ENCODE data around the gene DNAJC7.
"Not testable (repeated sequence)": the region's sequence is repeated elsewhere in the genome, so short reads cannot be mapped to it uniquely, and the experiment has no call there.

Gene DNAJC7

DNA sequence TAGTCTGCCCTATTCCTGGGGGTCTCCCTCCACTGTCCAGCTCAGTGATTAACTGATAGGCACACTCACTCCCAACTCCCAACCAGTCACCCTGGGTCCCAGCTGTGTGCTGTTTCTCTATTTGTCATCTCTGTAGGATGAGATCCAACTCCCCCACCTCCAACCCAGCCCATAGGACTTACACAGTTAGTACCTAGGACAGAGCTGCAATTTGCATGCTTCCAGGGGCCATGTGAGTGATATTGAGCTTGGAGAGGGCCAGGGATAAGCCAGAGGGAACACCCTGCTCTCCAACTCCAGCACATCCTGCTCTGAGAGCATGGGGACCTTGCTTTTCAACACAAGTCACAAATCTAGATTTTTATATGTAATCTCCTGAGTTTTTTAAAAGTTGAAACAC, 24.4 kb upstream of the DNAJC7 start:
- no peak for DNase-seq (ENCODE audit: low read depth in 3 of 3)

DNA sequence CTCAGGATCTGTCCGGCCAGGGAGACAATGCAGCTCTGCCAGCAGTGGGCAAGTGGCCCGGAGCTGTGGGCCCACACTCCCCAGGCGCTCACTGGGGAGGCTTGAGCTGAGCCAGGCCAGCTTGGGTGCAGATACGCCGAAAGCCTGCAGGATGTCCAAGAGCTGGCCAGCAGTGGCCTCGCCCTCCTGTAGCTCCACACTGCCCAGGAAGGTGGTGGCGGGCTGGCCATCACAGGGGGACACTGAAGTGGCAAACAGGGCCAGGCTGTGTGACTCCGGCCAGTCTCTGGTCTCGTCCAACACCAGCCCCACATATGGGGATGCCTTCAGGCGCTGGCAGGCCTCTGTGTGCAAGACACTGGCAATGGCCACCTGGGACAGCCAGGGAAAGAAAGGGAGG, 23.6 kb upstream of the DNAJC7 start:
- DNase-seq (ENCODE audit: low read depth in 3 of 3), result no peak

DNA sequence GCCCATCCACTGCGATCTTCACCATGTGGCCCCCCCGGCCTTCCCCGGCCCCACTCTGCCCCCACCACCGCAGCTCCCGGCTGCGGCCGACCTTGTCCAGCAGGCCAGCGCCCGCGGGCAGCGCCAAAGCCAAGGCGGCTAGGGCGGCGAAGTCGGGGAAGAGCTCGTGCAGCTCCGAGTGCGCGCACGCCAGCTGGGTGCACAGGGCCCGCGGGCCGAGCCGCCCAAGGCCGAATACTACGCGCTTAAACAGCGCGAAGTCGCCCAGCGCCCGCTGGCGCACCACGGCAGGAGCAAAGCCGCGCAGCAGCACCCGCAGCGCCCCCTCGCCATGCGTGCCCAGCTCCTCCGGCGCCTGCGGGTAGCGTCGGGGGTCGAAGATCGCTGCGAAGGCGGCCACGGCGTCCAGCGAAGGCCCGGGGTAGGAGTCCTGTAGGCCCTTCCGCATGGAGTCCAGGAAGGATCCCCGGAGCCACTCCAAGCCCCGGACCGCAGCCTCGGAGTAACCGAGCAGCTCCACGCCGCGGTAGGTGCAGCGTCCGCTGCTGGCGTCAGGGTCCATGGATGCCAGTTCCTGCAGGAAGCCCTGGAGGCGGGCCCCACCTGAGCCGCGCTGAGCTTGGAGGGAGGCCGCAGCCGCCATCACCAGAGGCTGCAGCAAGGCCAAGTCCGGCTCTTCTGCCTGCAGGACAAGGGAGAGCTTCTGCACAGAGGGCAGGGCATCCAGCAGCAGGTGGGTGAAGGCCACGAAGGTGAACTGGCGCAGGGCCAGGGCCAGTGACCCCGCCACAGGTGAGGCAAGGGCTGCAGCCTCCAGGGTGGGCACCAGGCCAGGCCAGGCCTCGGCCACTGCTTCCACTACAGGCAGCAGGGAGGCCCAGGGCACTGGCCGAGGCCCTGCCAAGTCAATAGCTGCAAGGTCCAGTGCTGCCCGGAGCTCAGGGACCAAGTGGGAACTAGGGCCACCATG, 22.8 kb upstream of the DNAJC7 start:
- no peak for DNase-seq (ENCODE audit: low read depth in 3 of 3)

DNA sequence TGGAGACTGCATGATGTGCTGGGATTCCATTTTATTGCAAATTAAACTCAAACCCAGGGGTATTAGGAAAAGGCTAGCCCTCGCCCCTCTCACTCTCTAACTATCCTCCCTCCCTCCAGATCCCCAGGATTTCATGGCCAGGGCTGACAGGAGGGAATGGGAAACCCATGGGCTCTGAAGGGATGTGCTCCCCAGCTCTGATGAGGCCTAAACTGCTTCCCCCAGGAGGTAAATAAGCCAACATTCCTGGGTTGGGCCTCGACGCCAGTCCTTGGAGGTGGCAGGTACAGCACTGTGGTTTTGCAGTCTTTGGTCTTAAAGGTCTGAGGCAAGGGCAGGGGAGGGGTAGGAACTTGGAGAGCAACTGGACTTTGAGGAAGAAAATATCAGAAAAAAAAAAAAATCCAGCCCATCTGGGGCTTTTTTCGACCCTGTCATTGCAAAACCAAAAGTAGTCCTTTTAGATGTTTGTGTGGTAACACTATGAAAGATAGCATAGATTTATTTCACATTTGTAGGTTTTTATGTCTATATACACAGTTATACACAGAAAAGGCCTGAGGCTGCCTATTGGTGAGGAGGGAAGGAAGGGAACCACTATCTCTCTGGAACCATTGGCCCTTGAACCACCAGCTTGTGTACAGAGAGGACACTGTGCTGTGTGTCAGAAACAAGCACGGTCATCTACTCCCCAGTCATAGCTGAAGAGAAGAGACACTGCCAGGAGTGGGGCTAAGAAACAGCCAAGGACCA, 21.2 kb upstream of the DNAJC7 start:
- DNase-seq (ENCODE audit: low read depth in 3 of 3), result no peak

DNA sequence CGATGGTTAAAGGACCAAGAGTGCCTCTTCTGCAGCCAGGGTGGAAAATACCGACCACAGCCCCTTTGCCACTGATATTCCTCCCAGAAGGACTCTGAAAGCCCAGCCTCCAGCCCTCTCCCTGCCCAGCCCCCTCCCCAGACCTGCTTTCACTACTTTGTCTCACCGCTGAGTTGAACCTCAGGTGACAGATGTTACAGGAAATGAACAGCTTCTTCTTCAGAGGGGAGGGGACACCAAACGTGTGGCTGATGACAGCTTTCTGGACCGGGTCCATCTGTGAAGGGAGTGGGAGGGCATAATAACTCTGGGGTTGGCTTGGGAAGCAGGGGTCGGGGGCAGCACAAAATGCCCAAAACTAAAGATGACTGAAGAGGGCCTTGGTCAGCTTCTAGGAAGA, 16.8 kb upstream of the DNAJC7 start:
- no peak for DNase-seq (ENCODE audit: low read depth in 3 of 3)

DNA sequence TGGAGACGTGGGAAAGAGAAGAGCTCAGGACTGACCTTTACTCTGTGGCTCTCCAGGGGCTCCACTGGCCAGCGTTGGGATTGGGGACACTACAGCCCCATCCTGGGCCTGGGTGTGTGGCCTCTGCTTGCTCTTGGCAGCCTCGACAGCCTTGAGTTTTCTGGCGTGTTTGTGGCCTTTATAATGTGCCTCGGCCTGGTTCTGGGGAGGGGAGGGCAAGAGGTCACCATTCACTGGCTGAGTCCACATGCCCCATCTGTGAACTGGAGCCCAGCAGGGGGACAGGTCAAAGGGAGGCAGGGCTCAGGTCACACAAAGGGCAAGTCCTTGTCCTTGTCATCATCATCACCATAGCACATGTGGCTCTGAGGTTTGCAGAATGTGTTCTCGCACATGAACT, 14.3 kb upstream of the DNAJC7 start:
- DNase-seq (ENCODE audit: low read depth in 3 of 3), result no peak

DNA sequence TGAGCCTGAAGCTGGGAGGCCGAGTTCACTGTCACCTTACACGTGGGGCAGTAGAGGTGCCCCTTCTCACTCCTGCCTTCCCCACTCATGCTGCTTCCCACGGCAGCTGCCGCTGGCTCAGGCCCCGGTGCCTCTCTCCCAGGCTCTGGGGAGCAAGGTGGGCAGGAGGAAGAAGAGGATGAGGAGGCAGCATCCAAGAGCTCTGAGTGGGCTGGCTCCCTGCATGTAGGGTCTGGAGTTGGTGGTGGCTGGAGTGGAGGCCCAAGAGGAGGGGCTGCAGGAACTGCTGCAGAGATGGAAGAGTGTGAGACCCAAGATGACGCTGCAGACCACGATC, 11.5 kb upstream of the DNAJC7 start:
- DNase-seq (ENCODE audit: low read depth in 3 of 3), result no peak

DNA sequence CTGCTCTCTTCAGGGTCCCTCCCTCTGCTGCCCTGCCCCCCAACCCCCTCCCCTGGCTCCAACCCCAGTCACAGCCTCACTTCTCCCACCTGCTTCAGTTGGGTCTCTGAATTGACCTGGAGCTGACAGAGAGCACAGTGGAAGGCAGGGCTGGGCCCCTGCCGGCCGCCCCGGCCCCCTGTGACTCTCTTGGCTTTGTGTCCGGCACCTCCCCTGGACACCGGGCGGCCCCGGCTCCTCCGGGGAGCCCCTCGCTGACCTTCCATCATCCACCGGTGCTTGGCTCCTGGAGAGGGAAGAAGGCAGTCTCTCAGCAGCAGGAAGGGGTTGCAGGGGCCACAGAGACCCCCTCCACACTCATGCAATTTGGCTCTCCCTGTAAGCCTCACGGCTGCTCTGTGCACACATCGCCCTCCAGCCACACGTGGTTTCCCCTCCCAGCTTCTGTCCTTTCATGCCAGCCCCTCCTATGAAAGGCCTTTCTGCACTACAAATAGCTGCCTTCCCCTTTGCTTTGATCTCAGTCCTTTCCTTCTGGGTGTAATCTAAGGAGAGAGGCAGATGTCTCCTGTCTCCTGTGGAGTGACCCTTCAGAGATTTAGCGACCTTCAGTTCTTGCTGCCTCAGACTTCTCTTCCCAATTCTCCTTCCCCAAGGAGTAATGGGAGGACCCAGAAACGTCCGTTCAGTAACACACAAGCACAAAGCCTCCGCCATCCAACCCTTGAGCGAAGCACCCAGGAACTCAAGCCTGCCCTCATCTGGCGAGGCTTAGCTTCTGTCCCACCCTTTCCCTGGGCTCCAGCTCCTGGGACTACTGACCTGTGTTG, 10.9 kb upstream of the DNAJC7 start:
- DNase-seq (ENCODE audit: low read depth in 3 of 3), result no peak

DNA sequence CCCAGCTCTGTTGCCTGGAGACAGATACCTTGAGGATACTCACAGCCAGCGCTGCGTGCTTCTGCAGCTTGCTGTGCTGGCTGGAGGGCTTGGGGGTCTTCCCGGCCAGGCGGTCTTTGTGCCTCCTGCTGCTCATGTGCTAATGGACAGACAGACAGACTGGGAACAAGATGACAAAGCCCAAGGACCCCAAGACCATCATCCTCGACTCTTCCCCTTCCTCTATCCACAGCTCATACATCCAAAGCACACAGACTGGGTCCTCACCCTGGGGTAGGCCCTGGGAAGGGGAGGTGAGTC, 10.3 kb upstream of the DNAJC7 start:
- DNase-seq (ENCODE audit: low read depth in 3 of 3), result no peak

DNA sequence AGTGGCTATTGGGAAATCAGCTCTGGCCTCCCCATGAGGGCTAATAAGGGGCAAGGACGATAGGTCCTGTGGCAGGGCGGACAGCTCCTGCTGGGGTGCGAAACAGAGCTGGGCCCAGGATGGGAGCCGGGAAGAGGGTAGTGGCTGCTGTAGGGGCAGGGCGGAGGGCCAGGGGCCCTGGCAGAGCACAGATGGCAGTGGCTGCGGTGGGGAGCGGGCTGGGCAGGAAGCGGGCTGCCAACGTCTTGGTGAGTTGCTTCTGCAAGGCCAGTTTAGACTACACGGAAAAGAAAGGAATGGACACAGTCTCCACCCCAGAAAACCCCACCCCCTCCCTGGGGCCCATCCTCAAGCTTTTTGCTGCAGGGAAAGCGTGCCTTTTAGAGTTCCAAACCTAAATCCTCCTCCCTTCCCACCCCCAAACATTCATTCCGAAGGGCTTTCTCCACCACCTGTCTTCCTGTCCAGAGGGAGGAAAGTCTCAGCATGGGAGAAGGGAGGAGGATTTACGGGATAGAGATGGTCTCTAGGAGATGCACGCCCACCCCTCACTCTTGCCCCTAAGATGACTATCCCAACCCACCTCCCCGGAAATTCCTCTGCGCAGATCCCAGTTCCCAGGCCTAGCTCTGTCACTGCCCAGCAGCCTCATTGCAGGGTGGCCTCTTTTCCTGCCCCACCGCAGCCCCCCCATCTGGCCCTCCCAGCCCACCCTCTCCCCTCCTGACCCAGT, 9.8 kb upstream of the DNAJC7 start:
- no peak for DNase-seq (ENCODE audit: low read depth in 3 of 3)

DNA sequence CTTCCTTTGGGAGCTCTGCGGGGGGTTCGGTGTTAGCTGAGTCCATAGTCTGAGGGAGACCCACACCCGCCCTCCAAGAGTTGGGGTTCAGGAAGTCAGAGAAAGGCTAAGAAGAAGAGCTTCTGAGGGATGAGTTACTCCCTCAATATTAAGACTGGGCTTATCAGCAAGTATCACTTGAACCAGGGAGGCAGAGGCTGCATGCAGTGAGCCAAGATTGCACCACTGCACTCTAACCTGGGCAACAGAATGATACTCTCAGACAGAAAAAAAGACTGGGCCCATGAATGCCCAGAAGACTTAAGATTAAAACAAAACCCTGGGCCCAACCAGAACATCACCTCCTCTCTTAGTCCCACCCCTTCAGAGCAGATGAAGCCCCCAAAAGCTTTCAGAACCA, 8.7 kb upstream of the DNAJC7 start:
- DNase-seq (ENCODE audit: low read depth in 3 of 3), result no peak

DNA sequence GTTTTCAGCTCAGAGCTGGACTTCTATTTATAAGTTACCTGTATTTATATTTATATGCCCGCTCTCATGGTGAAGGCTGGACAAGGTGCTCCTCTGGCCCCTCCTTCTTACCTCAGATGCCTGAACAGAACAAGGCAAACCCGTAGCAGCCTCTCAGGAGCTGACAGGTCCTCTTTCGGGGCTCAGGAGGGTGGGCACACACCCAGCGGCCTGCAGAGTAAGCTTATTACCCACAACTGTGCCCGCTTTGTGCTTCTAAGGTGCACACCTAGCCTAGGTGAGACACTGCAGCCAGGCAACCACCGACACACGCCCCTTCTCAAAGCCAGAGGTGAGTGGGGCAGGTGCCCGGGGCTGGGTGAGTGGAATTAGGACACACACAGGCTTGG, 7.9 kb upstream of the DNAJC7 start:
- no peak for DNase-seq (ENCODE audit: low read depth in 3 of 3)

DNA sequence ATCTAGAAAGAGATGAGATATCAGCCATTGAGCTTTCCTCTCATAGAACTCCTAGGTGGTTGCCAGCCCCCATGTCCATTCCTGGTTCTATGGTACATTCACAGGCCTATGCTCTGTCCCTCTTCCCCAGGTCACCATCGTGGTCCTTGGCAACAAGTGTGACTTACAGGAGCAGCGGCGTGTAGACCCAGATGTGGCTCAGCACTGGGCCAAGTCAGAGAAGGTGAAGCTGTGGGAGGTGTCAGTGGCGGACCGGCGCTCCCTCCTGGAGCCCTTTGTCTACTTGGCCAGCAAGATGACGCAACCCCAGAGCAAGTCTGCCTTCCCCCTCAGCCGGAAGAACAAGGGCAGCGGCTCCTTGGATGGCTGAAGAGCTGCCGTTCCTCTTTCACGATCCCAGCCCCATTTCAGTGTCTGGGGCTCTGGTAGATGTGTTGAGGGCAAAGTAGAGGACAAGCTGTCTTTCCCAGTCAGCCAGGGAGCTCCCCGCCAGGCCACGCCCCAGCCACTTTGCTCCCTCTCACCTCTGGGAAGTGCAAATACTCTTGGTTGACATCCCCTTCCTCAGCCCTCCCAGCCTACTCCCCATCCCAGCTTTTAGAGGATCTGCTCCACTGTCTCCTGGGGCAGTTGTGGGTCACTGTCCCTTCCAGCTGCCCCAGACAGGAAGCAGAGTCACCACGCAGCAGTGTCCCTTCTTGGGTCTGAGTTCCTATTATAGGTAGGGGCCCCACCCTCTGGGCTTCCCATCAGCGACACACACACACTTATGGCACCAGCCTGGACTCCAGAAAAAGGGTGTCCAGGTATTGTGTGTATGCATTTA, 6.5 kb upstream of the DNAJC7 start:
- DNase-seq (ENCODE audit: low read depth in 3 of 3), result no peak

DNA sequence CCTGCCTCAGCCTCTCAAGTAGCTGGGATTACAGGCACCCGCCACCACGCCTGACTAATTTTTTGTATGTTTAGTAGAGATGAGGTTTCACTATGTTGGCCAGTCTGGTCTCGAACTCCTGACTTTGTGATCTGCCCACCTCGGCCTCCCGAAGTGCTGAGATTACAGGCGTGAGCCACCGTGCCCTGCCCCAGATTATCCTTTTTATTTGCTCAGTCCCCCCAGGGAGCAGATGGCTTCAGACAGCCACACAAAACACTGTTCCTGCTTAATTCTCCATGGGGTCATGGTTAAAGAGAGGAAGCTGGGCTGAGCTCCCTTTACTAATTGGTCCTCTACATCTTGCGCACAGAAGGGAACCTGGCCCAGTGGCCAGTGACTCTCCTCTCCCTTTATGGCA, 3.6 kb upstream of the DNAJC7 start:
- not testable (repeated sequence) for DNase-seq (ENCODE audit: low read depth in 3 of 3)

DNA sequence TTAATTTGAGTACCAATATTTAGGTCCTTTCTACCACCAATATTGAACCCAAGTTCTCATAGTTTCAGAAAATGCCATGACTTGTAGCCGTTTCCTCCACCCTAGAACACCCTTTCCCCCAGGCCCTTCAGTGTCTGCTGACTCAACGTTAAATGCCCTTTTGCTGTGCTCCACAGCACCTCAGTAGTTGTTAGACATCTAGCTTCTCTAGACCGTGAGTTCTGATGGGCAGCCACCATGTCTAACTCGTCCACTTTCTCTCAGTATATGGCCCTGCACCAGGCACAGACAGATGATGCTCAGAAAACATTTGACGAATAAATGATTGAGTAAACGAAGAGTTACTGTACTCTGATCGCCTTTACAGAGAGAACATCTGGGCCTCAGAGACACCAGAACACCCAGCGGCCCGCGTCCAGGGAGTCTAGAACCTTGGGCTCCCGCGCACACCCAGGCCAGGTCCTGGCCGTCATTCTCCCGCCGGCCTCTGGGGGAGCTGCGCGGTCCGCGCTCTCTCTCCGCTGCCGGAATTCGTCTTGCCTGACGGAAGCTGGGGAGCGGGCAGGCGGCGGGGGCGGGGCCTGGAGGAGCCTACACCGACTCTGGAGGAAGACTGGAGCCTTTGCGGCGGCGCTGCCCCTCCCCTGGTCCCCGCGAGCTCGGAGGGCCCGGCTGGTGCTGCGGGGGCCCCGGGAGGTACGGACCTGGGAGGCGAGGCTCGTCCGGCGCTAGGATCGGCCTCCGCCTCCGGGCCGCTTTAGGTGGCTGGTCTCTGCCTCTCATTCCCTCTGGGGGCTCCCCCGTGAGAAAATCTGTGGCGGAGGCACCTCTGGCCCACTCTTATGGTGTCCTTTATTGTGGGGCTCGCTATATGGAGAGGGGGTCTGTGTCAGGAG, 2.5 kb upstream of the DNAJC7 start, which contains the start of gene NKIRAS2:
Gene NKIRAS2, plus strand, starts transcription at position 582 of the 896 bp plus-strand sequence. CDS start 1,488 bp downstream, outside the sequence.
- peak; percentile 85 to 91 (median 87) for DNase-seq (ENCODE audit: low read depth in 3 of 3)

DNA sequence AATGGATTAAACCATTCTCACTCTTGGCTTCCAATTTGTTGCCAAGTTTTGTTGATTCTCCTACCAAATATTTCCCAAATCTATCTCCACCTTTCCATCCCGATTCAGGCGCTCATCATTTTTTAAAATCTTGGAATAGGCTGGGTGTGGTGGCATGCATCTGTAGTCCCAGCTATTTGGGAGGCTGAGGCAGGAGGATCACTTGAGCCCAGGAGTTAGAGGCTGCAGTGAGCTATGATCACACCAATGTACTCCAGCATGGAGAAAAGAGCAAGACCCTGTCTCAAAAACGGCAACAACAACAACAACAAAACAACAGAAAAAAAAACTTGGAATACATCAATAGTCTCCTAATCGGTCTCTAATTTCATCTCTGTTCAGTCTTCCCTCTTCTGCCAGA, 1.7 kb upstream of the DNAJC7 start:
- no peak for DNase-seq (ENCODE audit: low read depth in 3 of 3)

DNA sequence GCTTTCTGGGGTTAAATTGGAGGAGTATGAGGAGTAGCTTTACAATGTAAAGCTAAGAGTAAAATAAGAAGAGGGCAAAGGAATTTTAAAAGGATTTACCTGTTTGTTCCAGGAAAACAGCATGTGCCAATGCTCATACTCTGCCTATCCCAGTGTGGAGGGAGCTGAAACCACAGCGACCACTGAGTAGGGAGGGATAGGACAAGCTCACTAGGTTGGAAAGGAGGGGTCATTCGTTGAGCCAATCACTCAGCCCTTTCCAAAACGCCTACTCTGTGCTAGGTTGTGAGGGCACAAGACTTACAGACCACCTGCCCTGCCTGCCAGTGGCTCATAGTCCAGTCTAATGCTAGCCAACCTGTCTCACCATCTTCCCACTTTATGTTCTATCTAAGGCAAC, 1.1 kb upstream of the DNAJC7 start:
- no peak for DNase-seq (ENCODE audit: low read depth in 3 of 3)

DNA sequence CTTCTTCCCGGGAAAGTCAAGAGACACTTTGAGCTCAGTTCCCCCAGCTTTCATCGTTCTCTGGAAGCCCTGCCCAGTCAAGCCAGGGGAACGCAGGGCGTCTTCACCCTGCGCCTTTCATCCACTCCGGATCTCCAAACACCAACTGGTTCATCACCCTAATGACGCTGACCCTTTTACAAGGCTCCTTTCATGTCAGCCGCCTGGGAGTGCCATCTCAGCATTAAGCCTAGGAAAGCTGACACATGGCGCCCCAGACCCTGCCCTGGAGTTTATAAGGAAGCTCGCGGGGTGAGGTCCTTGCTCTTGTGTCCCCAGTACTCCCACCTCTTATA, 594 bp upstream of the DNAJC7 start:
- no peak for DNase-seq (ENCODE audit: low read depth in 3 of 3)

DNA sequence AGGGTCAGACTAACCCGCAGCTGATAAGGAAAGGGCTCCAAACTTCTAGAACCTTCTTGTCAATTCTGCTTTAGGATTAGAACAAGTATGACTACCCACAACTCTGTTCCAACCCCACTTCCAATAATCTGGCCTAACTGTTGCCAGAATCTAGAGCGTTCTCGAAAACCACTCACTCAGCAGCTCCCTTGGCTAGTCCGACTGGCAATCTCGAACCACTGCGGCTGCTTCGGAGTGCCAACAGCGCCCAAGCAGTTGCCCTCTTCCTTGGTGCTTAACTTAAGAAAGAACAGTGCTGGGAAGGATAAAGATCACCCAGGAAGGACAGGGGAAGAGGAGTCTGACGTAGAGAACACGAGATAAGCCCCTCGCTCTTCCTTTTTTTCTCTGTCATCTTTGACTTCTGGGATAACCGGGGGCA, 818 bp downstream of the DNAJC7 start:
- DNase-seq (ENCODE audit: low read depth in 3 of 3), result no peak

DNA sequence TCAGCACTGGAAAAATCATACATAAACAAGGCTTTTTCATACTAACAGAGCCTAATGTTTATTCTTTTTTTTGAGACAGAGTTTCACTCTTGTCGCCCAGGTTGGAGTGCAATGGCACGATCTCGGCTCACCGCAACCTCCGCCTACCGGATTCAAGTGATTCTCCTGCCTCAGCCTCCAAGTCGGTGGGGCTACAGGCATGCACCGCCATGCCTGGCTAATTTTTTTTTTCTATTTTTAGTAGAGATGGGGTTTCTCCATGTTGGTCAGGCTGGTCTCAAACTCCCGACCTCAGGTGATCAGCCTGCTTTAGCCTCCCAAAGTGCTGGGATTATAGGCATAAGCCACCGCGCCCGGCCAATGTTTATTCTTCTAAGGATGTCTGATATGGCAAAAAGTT, 3.5 kb downstream of the DNAJC7 start:
- not testable (repeated sequence) for DNase-seq (ENCODE audit: low read depth in 3 of 3)
